ENCODE results near the gene SLC10A3.

SLC10A3 gene

DNA sequence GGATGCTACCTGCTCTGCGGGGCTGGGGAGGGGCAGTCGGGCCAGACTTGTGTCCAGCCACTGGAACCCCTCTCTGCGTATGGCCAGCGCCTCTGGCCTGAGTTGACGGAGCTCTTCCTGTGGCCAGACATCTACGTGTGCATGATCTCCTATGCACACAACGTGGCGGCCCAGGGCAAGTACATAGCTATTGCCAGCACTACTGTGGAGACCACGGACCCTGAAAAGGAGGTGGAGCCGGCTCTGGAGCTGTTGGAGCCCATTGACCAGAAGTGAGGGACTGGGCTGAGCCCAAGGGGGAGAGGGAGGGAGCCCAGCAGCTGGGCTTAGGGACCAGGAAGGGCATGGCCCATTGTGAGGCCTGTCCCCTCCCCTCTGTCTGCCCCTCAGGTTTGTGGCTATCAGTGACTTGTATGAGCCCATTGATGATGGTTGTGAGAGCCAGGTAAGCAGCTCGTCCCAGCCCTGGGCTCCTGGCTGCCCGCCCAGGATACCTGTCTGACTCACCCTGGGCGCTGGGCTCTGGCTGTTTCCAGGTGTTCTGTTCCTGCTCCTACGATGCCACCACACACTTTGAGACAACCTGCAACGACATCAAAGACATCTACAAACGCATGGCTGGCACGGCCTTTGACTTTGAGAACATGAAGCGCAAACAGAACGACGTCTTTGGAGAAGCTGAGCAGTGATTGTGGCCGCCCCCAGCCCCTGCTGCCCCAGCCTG lies 48.3 kb downstream of the SLC10A3 start:
- in situ Hi-C loops (cut with HindIII; ENCODE audit: low sequenced_read_pairs) = no loop called here

DNA sequence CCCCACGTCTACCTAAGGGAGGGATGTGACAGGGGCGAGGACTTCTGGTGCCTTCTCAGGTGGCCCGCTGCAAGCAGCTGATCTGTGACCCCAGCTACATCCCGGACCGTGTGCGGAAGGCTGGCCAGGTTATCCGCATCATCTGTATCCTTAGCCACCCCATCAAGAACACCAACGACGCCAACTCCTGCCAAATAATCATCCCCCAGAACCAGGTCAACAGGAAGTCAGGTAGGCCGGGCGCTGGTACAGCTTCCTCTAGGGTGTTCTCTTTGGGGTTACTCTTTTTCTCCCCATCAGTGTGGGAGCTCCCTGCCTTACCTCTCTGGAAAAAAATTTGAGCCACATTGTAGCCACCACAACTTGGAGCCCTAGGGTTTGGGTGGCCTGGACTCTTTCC lies 48.9 kb downstream of the SLC10A3 start:
- in situ Hi-C loops (cut with HindIII; ENCODE audit: low sequenced_read_pairs) = no loop called here

DNA sequence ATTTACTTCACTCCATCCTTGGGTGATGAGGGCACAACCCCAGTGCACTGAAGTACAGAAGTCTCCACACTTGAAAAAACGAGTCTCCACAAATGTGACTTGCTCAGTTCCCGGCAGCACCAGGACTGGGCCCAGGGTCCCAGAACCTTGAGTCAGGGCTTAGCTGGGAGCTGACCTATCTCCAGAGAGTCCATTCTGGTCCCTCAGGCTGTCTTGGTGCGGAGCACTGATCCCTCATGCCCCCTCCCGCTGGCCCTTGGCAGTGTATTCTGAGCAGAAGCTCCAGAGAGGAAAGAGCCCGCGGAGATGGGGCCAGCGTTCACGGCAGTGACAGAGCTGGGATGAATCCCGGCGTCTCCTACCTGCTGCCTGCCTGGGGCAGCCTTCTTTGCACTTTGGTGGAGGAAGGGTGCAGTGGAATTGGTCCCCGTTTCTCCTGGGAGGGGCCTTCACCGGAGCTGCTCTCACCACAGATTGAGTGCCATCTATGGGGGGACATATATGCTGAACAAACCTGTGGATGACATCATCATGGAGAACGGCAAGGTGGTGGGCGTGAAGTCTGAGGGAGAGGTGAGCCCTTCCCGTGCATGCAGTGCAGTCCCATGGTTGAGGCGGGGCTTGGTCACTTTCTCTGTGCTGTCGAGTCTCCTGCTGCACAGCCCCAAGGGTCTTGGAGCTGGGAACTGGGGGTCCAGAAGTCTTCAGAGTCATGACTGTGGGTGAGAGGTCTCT lies 49.6 kb downstream of the SLC10A3 start:
- in situ Hi-C loops (cut with HindIII; ENCODE audit: low sequenced_read_pairs) = no loop called here

DNA sequence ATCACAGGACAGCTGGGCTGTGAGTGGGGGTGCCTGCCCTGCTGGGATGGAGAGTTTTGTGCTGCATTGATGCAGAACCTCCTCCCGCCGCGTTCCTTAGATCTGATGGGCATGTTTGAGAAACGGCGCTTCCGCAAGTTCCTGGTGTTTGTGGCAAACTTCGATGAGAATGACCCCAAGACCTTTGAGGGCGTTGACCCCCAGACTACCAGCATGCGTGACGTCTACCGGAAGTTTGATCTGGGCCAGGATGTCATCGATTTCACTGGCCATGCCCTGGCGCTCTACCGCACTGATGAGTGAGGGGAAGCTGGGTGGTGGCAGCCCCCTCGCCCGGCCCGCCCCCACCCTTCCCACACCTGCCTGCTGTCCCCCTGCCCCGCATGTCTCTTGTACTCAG lies 50.6 kb downstream of the SLC10A3 start:
- in situ Hi-C loops (cut with HindIII; ENCODE audit: low sequenced_read_pairs) = no loop called here

DNA sequence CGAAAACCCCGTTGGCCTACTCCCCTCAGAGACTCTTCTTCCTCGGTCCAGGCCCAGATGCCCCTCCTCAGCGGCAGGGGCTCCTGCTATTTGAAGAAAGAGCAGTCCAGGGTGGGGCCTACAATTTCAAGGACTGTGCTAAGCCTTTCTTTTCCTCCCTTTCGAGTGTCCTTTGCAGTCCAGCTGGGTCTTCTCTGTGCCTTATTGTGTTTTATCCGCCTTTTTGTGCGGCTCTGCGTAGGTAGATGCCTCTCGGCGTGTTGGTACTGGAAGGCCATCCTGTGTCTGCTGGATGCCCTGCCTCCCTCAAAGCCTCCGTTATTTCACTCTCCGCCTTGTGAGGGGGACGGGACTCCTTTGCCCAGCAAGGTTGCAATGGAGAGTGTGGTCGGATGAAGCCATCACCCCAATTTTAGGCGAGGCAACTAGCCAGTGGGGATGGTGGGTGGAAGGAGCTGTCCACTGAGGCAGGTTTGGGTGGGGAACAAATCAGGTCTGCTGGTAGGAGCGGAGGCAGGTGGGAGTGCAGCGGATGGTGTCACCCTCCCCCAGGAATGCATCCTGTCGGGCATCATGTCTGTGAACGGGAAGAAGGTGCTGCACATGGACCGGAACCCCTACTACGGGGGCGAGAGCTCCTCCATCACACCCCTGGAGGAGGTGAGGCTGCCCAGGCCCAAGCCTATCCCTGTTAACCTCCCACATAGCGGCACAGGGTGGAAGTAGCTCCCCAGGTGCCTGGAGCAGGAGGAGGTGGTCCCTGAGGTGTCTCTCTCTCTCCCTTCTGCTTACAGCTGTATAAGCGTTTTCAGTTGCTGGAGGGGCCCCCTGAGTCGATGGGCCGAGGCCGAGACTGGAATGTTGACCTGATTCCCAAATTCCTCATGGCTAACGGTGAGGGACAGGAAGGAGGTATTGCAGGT lies 52.2 kb downstream of the SLC10A3 start:
- in situ Hi-C loops (cut with HindIII; ENCODE audit: low sequenced_read_pairs) = no loop called here
